GM12878 (cell line): Measurements from ENCODE around the gene DNAJC3. TPM values are rescaled to one million over a fixed set of nuclear protein-coding genes. Genes with fewer than 3 reads are reported as not detected.

Source experiments
- ATAC-seq: fragments of 200-7000 bp; cut with Tn5 transposase; 3 replicates; pipeline ENCODE4 v1.9.1; 2020; ENCODE audit warnings: mild to moderate bottlenecking, moderate library complexity
- BruUV-seq: library from RNA; stranded (reverse); fragments of 400-500 nt; replicated peaks from 2 replicates; lab custom pipeline; 2021; lab: Mats Ljungman, UMichigan
- CTCF ChIA-PET: fragments of 300-600 bp; sonication (Branson Sonifier 250); formaldehyde crosslinking; extraction: SDS; loops from one replicate; lab custom pipeline; 2021; ENCODE audit warnings: inconsistent platforms; lab: Yijun Ruan, JAX
- POLR2A ChIA-PET: fragments of 350-600 bp; formaldehyde crosslinking; extraction: SDS; loops from one replicate; lab custom pipeline; 2021; ENCODE audit warnings: inconsistent platforms; lab: Charles Lee
- RAD21 ChIA-PET: fragments of 300-600 bp; sonication (Branson Sonifier 250); formaldehyde crosslinking; loops from one replicate; lab custom pipeline; 2023; ENCODE audit warnings: antibody characterized with exemption; ENCODE audit not compliant: unreplicated experiment; lab: Charles Lee
- SMC1A ChIA-PET: fragments of 300-600 bp; sonication (Branson Sonifier 250); formaldehyde crosslinking; loops from one replicate; lab custom pipeline; 2023; ENCODE audit not compliant: unreplicated experiment, uncharacterized antibody; lab: Charles Lee
- DNase-seq: peaks from one replicate; pipeline ENCODE4 v3.0.0-alpha.2; 2011; ENCODE audit warnings: low read depth, low spot score
- FAIRE-seq: peaks from 3 replicates; lab custom pipeline; 2011; peaks lifted over from hg19 to GRCh38; lab: Jason Lieb, UNC
- H2AFZ ChIP-seq: 2 replicates; pipeline ENCODE4 v1.6.0; 2011; ENCODE audit warnings: low read depth, low read length, control low read depth; ENCODE audit not compliant: control insufficient read depth
- H3K27ac ChIP-seq: 2 replicates; pipeline ENCODE4 v1.5.1; 2011; ENCODE audit warnings: control low read depth; ENCODE audit not compliant: control insufficient read depth, insufficient read depth
- H3K27me3 ChIP-seq, 2 experiments: replicated peaks in 1 of 2; 2 replicates each; pipeline versions ENCODE4 v1.6.0 to v1.6.1; 2011; ENCODE audit warnings: low read length in 1 of 2; ENCODE audit not compliant: control insufficient read depth in 2 of 2, insufficient read depth in 2 of 2
- H3K36me3 ChIP-seq, 2 experiments: 2 replicates each; pipeline ENCODE4 v1.5.1; 2011; ENCODE audit warnings: low read length in 1 of 2; ENCODE audit not compliant: control insufficient read depth in 2 of 2, insufficient read depth in 2 of 2
- H3K4me1 ChIP-seq: 2 replicates; pipeline ENCODE4 v1.6.1; 2011; ENCODE audit warnings: mild to moderate bottlenecking, low read length, moderate library complexity, mixed read lengths; ENCODE audit not compliant: control insufficient read depth, insufficient read depth
- H3K4me2 ChIP-seq: 2 replicates; pipeline ENCODE4 v1.6.0; 2011; ENCODE audit warnings: control low read depth; ENCODE audit not compliant: control insufficient read depth, insufficient read depth
- H3K4me3 ChIP-seq: fragments of 200-600 bp; sonication (generic); 2 replicates; pipeline ENCODE4 v1.5.1; 2016
- H3K79me2 ChIP-seq: 2 replicates; pipeline ENCODE4 v1.6.0; 2011; ENCODE audit warnings: low read length; ENCODE audit not compliant: control insufficient read depth, insufficient read depth
- H3K9ac ChIP-seq: 2 replicates; pipeline ENCODE4 v1.8.0; 2011; ENCODE audit warnings: low read length, control low read depth, mixed read lengths; ENCODE audit not compliant: control insufficient read depth, insufficient read depth
- H3K9me3 ChIP-seq: replicated peaks from 3 replicates; pipeline ENCODE4 v1.5.1; 2011; ENCODE audit warnings: mild to moderate bottlenecking, low read length; ENCODE audit not compliant: control insufficient read depth, insufficient read depth
- H4K20me1 ChIP-seq: 2 replicates; pipeline ENCODE4 v1.6.0; 2011; ENCODE audit not compliant: control insufficient read depth, insufficient read depth
- BHLHE40 ChIP-seq, 2 experiments: fragments of 450-650 bp in 1 of 2; IDR thresholded peaks; 2 replicates each; pipeline ENCODE4 v1.6.1; 2011 to 2017; ENCODE audit warnings: low read depth in 2 of 2, borderline replicate concordance in 1 of 2, improper control_type of control experiment in 1 of 2, low read length in 1 of 2, mild to moderate bottlenecking in 1 of 2
- EP300 ChIP-seq, 2 experiments: fragments of 150-350 bp in 1 of 2; IDR thresholded peaks; 2 replicates each; pipeline ENCODE4 v1.6.1; 2011 to 2012; ENCODE audit warnings: low read depth in 2 of 2, low read length in 2 of 2, borderline replicate concordance in 1 of 2, improper control_type of control experiment in 1 of 2, inconsistent platforms in 1 of 2; ENCODE audit not compliant: control insufficient read depth in 1 of 2
- IKZF2 ChIP-seq, 2 experiments: fragments of 450-650 bp; IDR thresholded peaks; 2 replicates each; pipeline ENCODE4 v1.6.1; 2017; ENCODE audit warnings: mild to moderate bottlenecking in 2 of 2, moderate library complexity in 2 of 2
- IRF4 ChIP-seq: IDR thresholded peaks from 2 replicates; pipeline ENCODE4 v1.6.1; 2011; ENCODE audit warnings: low read depth, low read length
- RAD21 ChIP-seq: IDR thresholded peaks from 2 replicates; pipeline ENCODE4 v1.6.1; 2011; ENCODE audit warnings: mild to moderate bottlenecking, low read depth, low read length, moderate library complexity; ENCODE audit not compliant: insufficient read depth
- RELA ChIP-seq: fragments of 450-650 bp; IDR thresholded peaks from 2 replicates; pipeline ENCODE4 v1.8.0; 2014; ENCODE audit warnings: borderline replicate concordance; ENCODE audit not compliant: partially characterized antibody
- SREBF1 ChIP-seq: IDR thresholded peaks from 2 replicates; pipeline ENCODE4 v1.6.1; 2012; ENCODE audit warnings: mild to moderate bottlenecking, low read length
- YY1 ChIP-seq: IDR thresholded peaks from 2 replicates; pipeline ENCODE4 v1.6.1; 2011; ENCODE audit warnings: low read depth, mild to moderate bottlenecking, low read length
- ZBED1 ChIP-seq: IDR thresholded peaks from 2 replicates; pipeline ENCODE4 v1.6.1; 2016; ENCODE audit warnings: borderline replicate concordance
- in situ Hi-C: fragments of 300-500 bp; cut with MboI; formaldehyde crosslinking; loops from 9 replicates; pipeline ENCODE4 v1.14.3; 2018; ENCODE audit warnings: mixed read lengths
- intact Hi-C: fragments of 100-400 bp; cut with micrococcal nuclease; formaldehyde crosslinking; loops from one replicate; pipeline ENCODE4 v1.14.2; 2022; ENCODE audit not compliant: unreplicated experiment
- polyA plus RNA-seq, 11 experiments: library from polyadenylated mRNA; depleted of rRNA in 4 of 11; unstranded in 6 of 11; stranded (reverse) in 5 of 11; fragments of >200 nt; fragmentation: Nextera tagmentation in 4 of 11; fragmentation: Illumina TruSeq in 1 of 11; extraction: Ambion mirVana in 4 of 11; extraction: Trizol in 1 of 11; gene quantifications; 1 replicate in 1 of 11; 2 replicates in 10 of 11; pipeline versions ENCODE4 v1.2.1 to v1.2.3, GENCODE V29; 2011 to 2016; ENCODE audit warnings: inconsistent platforms in 2 of 11, missing spikeins in 2 of 11, low read depth in 1 of 11
- total RNA-seq, 4 experiments: library from RNA; depleted of rRNA in 3 of 4; stranded (reverse); fragments of >200 nt in 3 of 4; fragmentation: Illumina TruSeq in 1 of 4; extraction: Trizol in 1 of 4; gene quantifications; 2 replicates each; pipeline versions ENCODE4 v1.2.1 to v1.2.3, GENCODE V29; 2013 to 2021
- TF ChIP-seq, protein P1 (sequence below): fragments of 450-650 bp; IDR thresholded peaks from 2 replicates; pipeline ENCODE4 v1.6.1; 2014; ENCODE audit warnings: mild to moderate bottlenecking

Gene DNAJC3
- total and polyA plus RNA-seq, 10 of the 15 experiments (the other 5 are each of a cell fraction or from before 2014, with no cell fraction given), result 9.3 to 37.4 (median 19.0) TPM

DNA sequence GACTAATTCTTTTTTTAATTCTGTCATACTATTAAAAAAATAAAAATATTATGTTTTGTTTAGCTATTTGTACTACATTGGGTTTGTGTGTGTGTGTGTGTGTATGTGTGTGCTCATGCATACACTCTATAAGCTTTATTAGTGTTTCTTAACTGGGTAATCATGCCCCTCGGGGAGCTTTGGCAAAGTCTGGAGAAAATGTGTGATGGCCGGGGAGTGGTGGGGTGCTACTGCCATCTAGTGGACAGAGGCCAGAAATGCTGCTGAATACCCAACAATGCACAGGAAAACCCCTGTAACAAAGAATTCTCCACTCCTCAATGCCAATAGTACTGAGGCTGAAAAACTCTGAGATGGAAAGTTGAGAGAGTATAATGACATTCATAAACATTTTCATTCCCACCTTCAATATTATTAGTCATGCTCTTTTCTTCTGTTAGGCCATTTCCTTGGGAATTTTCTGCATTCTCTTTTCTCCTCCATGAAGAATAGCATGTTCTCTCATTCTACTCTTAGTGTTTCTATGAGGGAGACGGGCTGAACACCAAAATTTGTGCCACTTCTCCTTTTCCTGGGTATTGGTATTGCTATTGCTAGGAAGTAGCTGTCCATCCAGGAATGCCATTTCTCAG, 157.3 kb downstream of the DNAJC3 start (continued):
- no peak for TF ChIP-seq IRF4
- no peak for TF ChIP-seq IKZF2 (IDR thresholded peaks at IDR 0.05)
- peak; percentile 76 for TF ChIP-seq YY1
- TF ChIP-seq RELA, result peak; percentile 36
- TF ChIP-seq BHLHE40 (IDR thresholded peaks at IDR 0.05; ENCODE audit: borderline replicate concordance in 1 of 2, low read depth in 2 of 2, low read length in 1 of 2), result peak in 1 of 2 experiments; percentile 57; a peak in 1 of 4 replicates
- peak; percentile 96 for TF ChIP-seq RAD21
- TF ChIP-seq, all 136 proteins: peak for 9

DNA sequence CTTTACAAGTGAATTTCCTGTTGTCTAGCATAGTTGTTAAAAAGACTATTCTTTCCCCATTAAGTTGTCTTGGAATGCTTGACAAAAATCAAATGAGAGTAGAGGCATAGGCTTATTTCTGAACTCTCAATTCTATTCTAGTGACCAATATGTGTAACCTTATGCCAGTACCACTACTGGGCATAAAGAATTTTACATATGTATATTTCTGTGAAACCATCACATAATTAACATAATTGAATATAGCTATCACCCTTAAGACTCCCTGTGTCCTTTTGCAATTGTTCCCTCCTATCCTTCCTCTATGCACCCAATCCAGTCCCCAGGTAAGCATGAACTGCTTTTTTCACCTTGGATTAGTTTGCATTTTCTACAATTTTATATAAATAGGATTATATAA, 165.0 kb downstream of the DNAJC3 start:
- Histone ChIP-seq H3K27ac (no peak overlapping the region), H3K9ac (no peak overlapping the region), H3K4me1 (no peaks in the 10 kb centered on the region), H3K36me3 (no peaks in the 10 kb centered on the region), H4K20me1 (no peaks in the 10 kb centered on the region), H3K4me2 (no peak overlapping the region), H3K79me2 (no peaks in the 10 kb centered on the region), H3K27me3 (no peaks in the 10 kb centered on the region), H3K9me3 (no peaks in the 10 kb centered on the region), H3K4me3 (no peak overlapping the region)
- BruUV-seq, result no TSS peak
- DNase-seq, result no peak
- RAD21 ChIA-PET, result no interaction called here
- CTCF ChIA-PET, result interaction anchor here (1.0 to 4.3 kb wide), 2 partner anchors 9 to 218 kb away, joined by 3 to 23 read pairs; no protein-coding TSS in a partner anchor
- SMC1A ChIA-PET, result no interaction called here
- intact Hi-C loops, result no loop called here
- FAIRE-seq, result no peak
- ATAC-seq, result no peak
- no peak for TF ChIP-seq ZBED1
- TF ChIP-seq SREBF1, result no peak
- TF ChIP-seq IRF4, result no peak
- TF ChIP-seq EP300 (IDR thresholded peaks at IDR 0.05; ENCODE audit: borderline replicate concordance in 1 of 2, control insufficient read depth in 1 of 2, low read depth in 2 of 2, low read length in 2 of 2), result no peak
- TF ChIP-seq, protein P1, sequence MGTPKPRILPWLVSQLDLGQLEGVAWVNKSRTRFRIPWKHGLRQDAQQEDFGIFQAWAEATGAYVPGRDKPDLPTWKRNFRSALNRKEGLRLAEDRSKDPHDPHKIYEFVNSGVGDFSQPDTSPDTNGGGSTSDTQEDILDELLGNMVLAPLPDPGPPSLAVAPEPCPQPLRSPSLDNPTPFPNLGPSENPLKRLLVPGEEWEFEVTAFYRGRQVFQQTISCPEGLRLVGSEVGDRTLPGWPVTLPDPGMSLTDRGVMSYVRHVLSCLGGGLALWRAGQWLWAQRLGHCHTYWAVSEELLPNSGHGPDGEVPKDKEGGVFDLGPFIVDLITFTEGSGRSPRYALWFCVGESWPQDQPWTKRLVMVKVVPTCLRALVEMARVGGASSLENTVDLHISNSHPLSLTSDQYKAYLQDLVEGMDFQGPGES, result no peak
- TF ChIP-seq, all 136 proteins: peak for 0
- in situ Hi-C loops, result loop anchor here (25.0 kb wide), 1 partner anchor 230 kb away; no protein-coding TSS in a partner anchor
- POLR2A ChIA-PET, result no interaction called here
- H2AFZ ChIP-seq, result no peak overlapping the region
